GM18907 (cell line): Measurements from ENCODE around the gene KIAA2012.
"Not testable (repeated sequence)": the region's sequence is repeated elsewhere in the genome, so short reads cannot be mapped to it uniquely, and the experiment has no call there.

Experiments
- ATAC-seq: cut with Tn5 transposase; IDR thresholded peaks from one replicate; pipeline ENCODE4 v1.9.1; 2021; ENCODE audit warnings: mild to moderate bottlenecking, moderate library complexity; ENCODE audit not compliant: unreplicated experiment

KIAA2012 gene

GRCh38 chr2:202114291-202114690, 41.2 kb downstream of the KIAA2012 start:
- no peak for ATAC-seq

- ATAC-seq = no peak
Measured at GRCh38 chr2:202114795-202115194, 41.7 kb downstream of the KIAA2012 start.

- ATAC-seq = no peak
Measured at GRCh38 chr2:202115479-202115971, 42.5 kb downstream of the KIAA2012 start.

DNA sequence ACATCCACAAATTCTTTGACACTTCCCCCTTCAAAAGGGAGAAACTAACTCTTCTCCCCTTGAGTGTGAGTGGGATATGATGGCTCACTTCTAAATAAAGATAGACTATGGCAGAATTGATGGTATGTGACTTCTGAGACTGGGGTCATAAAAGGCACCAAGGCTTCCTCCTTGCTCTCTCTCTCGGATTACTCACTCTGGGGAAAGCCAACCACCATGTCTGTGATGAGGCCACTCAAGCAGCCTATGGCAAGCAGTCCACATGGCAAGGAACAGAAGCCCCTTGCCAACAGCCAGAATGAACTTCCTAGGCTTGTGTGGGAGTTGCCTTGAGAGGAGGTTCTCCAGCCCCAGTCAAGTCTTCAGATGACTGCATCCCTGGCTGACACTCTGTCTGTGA, 43.6 kb downstream of the KIAA2012 start:
- ATAC-seq = no peak

- ATAC-seq = no peak
Measured at GRCh38 chr2:202118168-202118567, 45.1 kb downstream of the KIAA2012 start.

DNA sequence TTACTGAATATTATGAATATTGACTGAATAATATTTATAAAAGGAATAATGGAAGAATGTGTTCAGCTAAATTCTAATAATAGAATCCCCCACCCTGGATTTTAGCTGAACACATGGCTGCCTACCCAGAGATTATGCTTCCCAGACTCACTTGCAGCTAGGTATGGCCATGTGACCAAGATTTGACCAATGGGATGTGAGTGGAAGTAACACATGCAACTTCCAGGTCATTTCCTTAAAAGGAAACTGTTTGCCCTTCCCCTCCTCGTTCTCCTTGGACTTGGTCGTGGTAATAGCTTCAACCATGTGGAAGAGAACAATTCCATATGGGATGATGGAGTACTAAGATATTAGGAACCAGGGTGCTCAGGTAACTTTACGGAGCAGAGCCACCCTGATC, 47.8 kb downstream of the KIAA2012 start:
- no peak for ATAC-seq

DNA sequence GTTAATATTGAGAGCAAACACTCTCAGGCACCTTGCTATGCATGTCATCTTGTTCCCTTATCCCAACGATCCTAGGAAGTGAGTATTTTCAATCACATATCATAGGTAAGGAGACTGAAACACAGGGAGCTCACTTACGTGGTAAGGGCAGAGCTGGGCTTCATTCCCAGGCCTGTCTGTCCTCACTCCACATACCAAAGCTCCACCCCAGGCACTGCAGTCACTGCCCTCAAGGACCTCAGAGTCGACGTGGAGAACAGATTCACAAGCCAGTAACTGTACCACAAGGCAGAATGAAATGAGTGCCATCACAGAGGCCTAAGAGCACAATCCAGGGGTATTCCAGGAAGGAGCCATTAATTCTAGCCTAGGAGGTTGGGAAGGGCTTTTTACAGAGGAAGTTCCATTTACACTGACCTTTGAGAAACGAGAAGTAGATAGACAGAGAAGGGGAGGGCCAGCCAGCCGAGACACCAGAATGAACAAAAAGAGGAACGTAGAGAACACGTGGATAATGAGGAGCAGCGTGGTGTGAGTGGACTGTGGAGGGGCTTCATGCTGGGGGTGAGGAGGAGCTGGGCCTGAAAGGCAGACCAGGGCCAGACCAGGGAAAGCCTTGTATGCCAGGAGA, 48.6 kb downstream of the KIAA2012 start:
- ATAC-seq = no peak

DNA sequence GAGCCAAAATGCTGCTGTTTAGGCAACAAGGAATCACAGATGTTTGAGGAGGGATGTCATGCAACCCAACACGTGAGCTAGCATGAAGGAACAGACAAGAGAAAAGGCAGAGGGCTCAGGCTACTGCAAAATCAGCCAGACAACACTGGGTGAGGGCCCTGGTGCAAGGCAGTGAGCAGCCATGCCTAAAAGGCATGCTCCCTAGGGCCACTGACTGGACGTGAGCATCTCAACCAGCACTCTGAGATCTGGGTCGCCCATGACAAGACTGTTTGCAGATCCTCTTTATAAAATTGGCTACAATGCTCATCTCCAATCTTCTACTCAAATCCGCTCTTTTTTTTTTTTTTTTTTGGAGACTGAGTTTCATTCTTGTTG, 49.1 kb downstream of the KIAA2012 start:
- ATAC-seq = no peak

GRCh38 chr2:202122980-202123720, 50.1 kb downstream of the KIAA2012 start:
- ATAC-seq = no peak

DNA sequence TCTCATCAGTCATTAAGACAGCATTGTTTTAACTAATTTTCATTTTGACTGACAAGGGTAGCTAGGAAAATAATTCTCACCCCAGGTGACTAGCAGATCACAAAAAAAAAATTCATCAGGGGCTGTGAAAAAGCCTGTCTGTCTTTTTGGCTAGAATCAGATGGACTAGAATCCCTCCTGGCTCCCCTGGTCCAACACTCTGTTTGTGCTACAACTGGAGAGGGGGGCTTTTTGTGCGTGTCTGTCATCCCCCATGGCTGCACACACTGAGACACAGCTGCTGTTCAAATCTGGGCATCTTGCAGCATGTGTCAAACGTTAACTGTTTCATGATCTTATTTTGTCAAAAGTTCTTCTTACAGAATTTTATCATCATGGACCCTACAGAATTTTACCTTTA, 51.2 kb downstream of the KIAA2012 start:
- no peak for ATAC-seq

DNA sequence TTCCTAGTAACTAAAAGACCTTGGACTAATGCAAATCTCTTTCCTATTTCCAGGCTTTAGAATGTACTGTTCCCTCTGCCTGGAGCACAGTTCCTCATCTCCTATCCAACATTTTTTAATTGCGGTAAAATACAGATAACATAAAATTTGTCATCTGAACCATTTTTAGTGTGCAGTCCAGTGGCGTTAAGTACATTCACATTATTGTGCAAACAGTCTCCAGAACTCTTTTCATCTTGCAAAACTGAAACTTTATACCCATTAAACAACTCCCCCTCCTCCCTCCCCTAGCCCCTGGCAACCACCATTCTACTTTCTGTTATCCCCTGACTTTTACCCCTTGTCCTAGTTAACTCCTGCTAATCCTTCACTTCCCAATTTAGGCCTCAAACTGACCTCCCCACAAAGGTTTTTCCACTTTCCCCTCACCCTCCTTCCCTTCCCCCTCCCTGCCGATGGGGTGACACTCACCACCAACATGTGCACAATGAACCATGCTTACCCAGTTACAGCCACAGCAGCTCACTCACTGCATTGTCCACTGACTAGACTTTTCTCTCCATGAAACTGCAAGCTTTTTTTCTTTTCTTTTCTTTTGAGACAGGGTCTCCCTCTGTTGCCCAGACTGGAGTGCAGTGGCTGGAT, 54.8 kb downstream of the KIAA2012 start:
- ATAC-seq = no peak

DNA sequence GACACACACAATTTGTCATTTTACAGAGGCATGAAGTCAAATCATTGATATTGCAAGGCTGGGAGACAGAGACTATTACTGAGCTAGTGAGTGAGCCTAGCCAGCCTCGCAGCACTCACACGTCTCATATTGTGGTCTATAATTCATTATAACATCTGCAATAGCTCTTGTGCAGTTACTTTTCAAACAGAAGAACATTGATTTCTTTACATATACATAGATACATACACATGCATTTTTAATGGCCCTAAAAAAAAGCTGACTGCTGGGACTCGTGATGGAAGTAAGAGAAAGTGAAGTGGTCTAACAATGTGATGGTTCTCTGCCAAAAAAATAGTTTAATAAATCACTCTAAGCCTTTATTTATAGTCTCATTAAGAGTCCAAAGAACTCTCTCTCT, 56.8 kb downstream of the KIAA2012 start:
- no peak for ATAC-seq

- no peak for ATAC-seq
Measured at GRCh38 chr2:202133200-202133908, 60.3 kb downstream of the KIAA2012 start.

DNA sequence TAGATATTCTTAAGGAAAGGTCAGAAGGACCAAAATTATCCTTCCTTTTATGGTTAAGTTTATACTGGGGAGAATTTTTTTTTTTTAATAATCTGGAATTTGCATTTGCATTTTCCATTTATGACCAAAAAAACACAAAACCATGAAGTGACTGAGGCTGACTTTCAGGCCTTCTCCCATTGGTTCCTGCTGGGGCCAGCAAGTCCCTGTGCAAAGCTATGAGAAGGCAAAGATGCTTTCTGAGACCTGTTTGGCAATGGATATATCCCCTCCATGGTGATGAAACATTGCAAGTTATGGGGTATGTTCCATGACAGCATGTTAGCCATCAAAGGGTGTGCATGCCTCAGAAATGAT, 60.8 kb downstream of the KIAA2012 start:
- no peak for ATAC-seq

GRCh38 chr2:202135091-202135874, 62.2 kb downstream of the KIAA2012 start:
- ATAC-seq = no peak

DNA sequence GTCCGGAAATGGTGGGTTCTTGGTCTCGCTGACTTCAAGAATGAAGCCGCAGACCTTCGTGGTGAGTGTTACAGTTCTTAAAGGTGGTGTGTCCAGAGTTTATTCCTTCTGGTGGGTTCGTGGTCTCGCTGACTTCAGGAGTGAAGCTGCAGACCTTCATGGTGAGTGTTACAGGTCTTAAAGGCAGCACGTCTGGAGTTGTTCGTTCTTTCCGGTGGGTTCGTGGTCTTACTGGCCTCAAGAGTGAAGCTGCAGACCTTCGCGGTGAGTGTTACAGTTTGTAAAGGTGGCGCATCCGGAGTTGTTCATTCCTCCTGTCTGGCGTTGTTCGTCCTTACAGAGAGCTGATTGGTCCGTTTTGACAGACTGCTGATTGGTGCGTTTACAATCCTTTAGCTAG, 63.0 kb downstream of the KIAA2012 start:
- not testable (repeated sequence) for ATAC-seq

GRCh38 chr2:202136526-202136925, 63.5 kb downstream of the KIAA2012 start:
- ATAC-seq = no peak

DNA sequence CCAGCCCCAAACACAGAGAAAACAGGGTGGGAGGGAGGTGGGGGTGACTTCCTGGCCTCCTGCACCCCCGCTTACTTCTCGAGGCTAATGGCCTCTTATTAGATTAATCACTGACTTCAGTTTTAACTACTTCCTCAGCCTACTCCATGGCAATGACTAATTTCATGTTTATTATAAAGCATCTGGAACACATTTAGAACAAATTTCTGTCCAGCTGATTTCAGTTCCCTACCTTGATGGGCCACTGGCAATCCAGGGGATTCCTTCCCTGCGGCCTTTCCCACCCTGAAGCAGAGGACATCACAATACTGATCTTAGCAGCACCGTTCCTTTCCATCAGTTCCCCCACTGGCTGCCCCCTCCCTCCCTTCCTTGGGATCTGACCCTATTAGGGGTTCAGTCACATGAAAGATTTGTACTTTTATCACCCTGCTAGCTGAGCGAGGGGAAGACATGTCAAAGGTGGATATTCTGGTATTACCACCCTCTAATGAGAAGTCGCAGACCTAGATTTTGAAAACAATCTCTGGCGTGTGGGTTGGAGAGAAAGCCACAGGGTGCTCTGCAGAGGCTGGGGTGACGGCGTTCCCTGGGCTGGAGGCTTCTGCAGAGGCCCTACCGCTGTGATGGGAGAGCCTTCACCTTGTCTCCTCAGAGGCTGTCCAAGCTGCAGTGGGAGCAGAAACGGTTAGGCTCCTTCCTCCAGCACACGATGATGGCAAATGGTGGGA, 67.6 kb downstream of the KIAA2012 start:
- no peak for ATAC-seq

DNA sequence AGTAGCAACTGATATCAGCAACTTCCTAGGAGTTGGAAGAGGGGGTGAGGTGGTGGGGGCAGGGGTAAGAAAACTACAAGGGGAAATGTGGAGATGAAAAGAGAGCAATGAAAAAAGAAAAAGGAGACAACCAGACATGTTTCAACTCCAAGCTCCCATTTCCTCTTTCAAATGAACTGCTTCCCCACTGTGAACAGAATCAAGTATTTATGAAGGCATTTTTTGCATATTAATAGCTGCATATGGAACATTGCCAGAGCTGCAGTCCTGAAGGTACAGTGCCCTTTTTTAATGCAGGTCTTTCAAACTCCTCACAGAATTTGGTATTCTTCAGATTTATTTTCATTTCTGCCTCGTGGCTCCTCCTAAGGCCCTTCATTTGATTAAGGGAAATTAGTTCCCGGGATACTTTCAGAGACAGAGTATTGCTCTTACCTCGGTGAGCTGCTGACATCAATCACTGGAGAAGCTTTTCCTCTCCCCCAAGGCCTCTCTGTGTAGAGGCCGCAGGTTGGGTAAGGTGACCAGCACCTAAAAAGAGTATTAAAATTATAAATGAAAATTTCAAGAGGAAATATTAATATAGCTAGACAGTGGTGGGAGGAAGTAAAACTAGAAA, 68.4 kb downstream of the KIAA2012 start:
- ATAC-seq = no peak

- no peak for ATAC-seq
Measured at GRCh38 chr2:202142540-202142939, 69.5 kb downstream of the KIAA2012 start.
